Measurements from ENCODE around the gene CNDP2. TPM values are rescaled to one million over a fixed set of nuclear protein-coding genes. Genes with fewer than 3 reads are reported as not detected.
A peak's percentile ranks its signal among the peaks of the same experiment; 100 is the strongest.

CNDP2 gene
- total and polyA plus RNA-seq, 2 experiments from 2014 or later: 95.7 to 135 TPM

- no peak overlapping the region for H3K4me3 ChIP-seq
- no peak overlapping the region for H3K4me2 ChIP-seq
- H4K20me1 ChIP-seq (ENCODE audit: insufficient read depth, poor library complexity, severe bottlenecking): no peaks in the 10 kb centered on the region
- H2AFZ ChIP-seq: no peak overlapping the region
- 92% methylated on average over 9 of the region's 9 CpGs for WGBS (ENCODE audit: low lambda C conversion rate, missing lambda C conversion rate)
- no peak overlapping the region for H3K27ac ChIP-seq
- no peaks in the 10 kb centered on the region for H3K9me2 ChIP-seq (replicated peaks; ENCODE audit: insufficient read depth)
- H3K4me1 ChIP-seq (ENCODE audit: insufficient read depth): peaks cover 6% of the 10 kb centered on the region
- DNase-seq (ENCODE audit: low spot score): no peak
- H3K9me3 ChIP-seq (ENCODE audit: low read depth): no peaks in the 10 kb centered on the region
- H3K36me3 ChIP-seq (replicated peaks; ENCODE audit: insufficient read depth, low read depth): no peaks in the 10 kb centered on the region
- TF ChIP-seq EZH2phosphoT487 (IDR thresholded peaks at IDR 0.05; ENCODE audit: low read depth, severe bottlenecking, unreplicated experiment): no peak
- no peak for TF ChIP-seq CTCF (IDR thresholded peaks at IDR 0.05; ENCODE audit: poor library complexity)
- TF ChIP-seq EZH2 (IDR thresholded peaks at IDR 0.05; ENCODE audit: borderline replicate concordance): no peak
- no peaks in the 10 kb centered on the region for H3K79me2 ChIP-seq
- peaks cover 50% of the 10 kb centered on the region for H3K27me3 ChIP-seq
Observed at GRCh38 chr18:74454279-74454751, 41.8 kb upstream of the CNDP2 start.

- no peaks in the 10 kb centered on the region for H3K9me2 ChIP-seq (replicated peaks; ENCODE audit: insufficient read depth)
- H3K36me3 ChIP-seq (replicated peaks; ENCODE audit: insufficient read depth, low read depth): no peaks in the 10 kb centered on the region
- 98% methylated on average over 10 of the region's 10 CpGs for WGBS (ENCODE audit: low lambda C conversion rate, missing lambda C conversion rate)
- no peaks in the 10 kb centered on the region for H3K9me3 ChIP-seq (ENCODE audit: low read depth)
- peaks cover 6% of the 10 kb centered on the region for H3K4me1 ChIP-seq (ENCODE audit: insufficient read depth)
- no peaks in the 10 kb centered on the region for H3K79me2 ChIP-seq
- peaks cover 61% of the 10 kb centered on the region for H3K27me3 ChIP-seq
- TF ChIP-seq EZH2phosphoT487 (IDR thresholded peaks at IDR 0.05; ENCODE audit: low read depth, severe bottlenecking, unreplicated experiment) (no peak), EZH2 (IDR thresholded peaks at IDR 0.05; ENCODE audit: borderline replicate concordance) (no peak), CTCF (IDR thresholded peaks at IDR 0.05; ENCODE audit: poor library complexity) (no peak)
- H2AFZ ChIP-seq: no peak overlapping the region
- no peak overlapping the region for H3K4me3 ChIP-seq
- no peak for DNase-seq (ENCODE audit: low spot score)
- no peak overlapping the region for H3K27ac ChIP-seq
- H4K20me1 ChIP-seq (ENCODE audit: insufficient read depth, poor library complexity, severe bottlenecking): no peaks in the 10 kb centered on the region
- H3K4me2 ChIP-seq: peak overlapping the region; percentile 90
Observed at GRCh38 chr18:74455386-74455785, 40.8 kb upstream of the CNDP2 start.

- 16% methylated on average over 7 of the region's 7 CpGs for WGBS (ENCODE audit: low lambda C conversion rate, missing lambda C conversion rate)
- H3K4me2 ChIP-seq: peak overlapping the region; percentile 90
Observed at GRCh38 chr18:74456017-74456348, 40.2 kb upstream of the CNDP2 start.

More at GRCh38 chr18:74456017-74456348, 40.2 kb upstream of the CNDP2 start:
- Histone ChIP-seq H3K27ac (no peak overlapping the region), H4K20me1 (ENCODE audit: insufficient read depth, poor library complexity, severe bottlenecking) (no peaks in the 10 kb centered on the region), H3K27me3 (peaks cover 63% of the 10 kb centered on the region), H3K4me3 (peak overlapping the region; percentile 4), H2AFZ (no peak overlapping the region), H3K9me2 (replicated peaks; ENCODE audit: insufficient read depth) (no peaks in the 10 kb centered on the region), H3K36me3 (replicated peaks; ENCODE audit: insufficient read depth, low read depth) (no peaks in the 10 kb centered on the region), H3K79me2 (no peaks in the 10 kb centered on the region), H3K9me3 (ENCODE audit: low read depth) (no peaks in the 10 kb centered on the region), H3K4me1 (ENCODE audit: insufficient read depth) (peaks cover 6% of the 10 kb centered on the region)
- DNase-seq (ENCODE audit: low spot score): no peak
- TF ChIP-seq EZH2phosphoT487 (IDR thresholded peaks at IDR 0.05; ENCODE audit: low read depth, severe bottlenecking, unreplicated experiment) (no peak), EZH2 (IDR thresholded peaks at IDR 0.05; ENCODE audit: borderline replicate concordance) (no peak), CTCF (IDR thresholded peaks at IDR 0.05; ENCODE audit: poor library complexity) (no peak)

Measured in hepatocyte (in vitro differentiated cells).